HG03439 (cell line): ENCODE results near the gene MLLT1.

ENCODE experiments used
- ATAC-seq: cut with Tn5 transposase; IDR thresholded peaks from one replicate; pipeline ENCODE4 v1.9.1; 2021; ENCODE audit warnings: mild to moderate bottlenecking, moderate library complexity; ENCODE audit not compliant: unreplicated experiment

Gene MLLT1

DNA sequence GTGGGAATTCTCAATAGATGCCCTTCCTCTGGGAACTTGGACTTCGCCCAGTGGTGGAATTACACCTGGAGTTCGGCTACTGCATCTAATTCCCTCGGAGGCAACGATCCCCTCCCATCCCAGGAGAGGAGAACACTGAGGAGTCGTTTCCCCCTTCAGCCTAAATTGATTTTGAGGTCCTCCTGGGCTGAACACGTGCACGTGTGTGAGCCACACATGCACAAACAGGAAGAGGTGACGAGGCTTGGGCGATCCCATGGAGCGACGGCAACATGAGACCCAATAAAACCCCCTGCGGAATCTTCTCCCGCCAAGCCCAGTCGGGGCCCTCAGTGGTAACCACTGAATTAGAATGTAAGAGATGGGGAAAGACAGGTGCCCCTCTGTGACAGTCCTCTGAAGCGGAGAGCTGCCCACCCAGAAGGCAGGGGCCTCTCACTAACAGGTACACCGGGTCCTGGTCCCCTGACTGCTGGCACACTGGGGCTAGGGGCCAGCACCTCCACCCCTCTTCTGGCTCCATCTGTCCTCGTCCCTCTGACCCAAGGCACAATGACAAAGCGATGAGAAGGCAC, 4.5 kb downstream of the MLLT1 start:
- ATAC-seq: no peak

DNA sequence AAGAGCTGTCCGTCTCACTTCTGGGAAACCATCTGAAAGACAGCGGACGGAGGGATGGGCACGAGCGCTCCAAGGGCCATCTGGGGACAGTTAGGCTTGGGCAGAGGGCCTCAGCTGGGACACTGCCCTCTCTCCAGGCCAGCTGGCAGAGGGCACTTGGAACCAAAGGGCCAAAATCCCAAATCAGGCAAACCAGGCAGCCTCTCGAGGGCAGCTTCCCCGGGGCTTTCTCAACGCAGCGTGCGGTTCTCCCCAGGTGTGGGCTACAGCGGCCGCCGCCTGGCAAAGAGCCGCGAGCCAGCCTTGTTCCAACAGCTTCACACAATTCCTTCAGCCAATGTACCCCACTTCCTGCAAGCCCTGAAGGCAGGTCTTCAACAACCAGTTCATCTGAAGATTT, 5.0 kb downstream of the MLLT1 start:
- no peak for ATAC-seq

DNA sequence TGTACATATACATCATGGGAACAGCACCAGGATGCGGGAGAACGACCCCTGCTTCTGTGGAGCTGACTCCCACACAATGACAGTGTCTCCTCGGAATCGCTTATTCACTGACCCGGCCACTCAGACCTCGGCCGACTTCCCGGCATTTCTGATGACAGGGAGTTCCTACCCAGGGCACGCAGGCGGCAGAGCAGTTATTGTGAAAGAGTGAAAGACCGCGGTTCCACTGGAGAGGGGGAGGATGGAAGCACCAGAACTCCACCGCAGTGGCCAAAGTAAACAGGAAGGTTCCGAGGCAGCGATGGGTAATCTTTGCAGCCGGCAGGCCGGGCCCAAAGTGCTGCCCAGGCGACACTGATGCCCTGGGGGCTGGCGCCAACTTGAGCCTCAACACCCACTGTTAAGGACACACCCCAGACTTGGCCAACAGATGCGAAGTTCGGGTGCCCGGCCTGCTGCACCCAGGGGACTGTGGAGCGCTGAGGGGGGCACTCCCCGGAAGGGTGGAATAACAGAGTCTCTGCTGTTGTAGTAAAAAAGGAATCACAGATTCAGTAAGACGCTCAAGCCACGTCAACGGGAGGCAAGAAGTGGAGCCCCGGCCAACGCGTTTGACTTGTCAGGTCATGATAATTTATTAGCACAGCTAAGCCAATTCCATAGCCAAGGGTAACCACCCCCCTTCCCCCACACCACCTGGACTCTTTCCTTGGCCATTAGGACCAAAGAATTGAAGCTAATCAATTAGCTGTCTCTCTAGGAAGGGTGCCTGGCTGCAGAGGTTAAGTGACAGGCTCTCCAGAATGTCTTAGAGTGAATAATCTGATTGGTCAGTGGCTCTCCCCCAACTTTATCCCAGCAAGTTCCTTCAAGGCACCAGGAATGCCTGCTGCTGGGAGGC, 5.8 kb downstream of the MLLT1 start:
- ATAC-seq: no peak

DNA sequence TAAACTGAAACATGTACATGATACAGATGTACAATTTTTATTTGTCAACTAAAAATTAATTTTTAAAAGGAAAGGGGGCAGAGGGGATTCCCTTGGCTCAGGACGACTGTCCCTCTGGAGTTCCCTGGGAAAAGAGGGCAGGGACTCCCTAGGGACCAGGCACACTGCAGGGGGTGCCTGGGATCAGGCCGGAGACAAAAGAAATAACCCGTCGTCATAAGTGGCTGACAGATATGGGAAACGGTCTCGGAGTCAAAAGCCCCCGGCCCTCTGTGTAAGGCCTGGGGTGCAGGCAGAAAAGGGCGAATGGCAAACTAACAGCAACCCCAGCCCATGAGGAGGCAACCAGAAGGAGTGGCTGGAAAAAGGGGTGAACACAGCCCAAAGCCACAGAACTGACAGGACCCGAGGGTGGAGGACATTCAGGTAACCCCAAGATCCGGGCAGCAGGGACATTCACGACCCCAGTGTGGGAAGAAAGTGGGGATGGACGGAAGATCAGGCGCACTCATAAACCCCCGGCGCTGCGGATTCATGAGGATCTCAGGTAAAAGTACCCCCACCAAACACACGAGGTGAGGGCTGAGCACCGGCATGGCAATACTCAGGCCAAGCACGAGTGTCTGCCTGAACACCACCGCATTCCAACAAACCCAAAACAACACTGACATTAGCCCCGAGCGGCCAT, 6.7 kb downstream of the MLLT1 start:
- ATAC-seq: no peak

DNA sequence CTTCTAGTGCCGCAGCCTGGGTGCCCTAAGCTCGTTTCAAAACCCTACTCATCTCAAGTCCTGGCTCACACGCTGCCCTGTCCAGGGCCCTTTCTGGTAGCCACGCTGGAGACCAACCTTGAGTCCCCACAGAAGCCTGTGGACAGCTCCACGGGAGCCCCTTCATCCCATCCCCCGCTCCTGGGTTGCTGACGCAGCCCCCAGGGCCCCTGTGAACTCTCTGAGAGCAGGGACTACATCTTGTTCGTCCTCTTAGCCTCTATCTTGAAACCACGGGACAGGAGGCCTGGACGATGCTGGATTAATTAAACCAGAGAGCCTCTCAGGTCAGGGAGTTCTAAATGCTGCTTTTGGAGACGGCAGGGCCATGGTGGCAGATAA, 7.4 kb downstream of the MLLT1 start:
- no peak for ATAC-seq

DNA sequence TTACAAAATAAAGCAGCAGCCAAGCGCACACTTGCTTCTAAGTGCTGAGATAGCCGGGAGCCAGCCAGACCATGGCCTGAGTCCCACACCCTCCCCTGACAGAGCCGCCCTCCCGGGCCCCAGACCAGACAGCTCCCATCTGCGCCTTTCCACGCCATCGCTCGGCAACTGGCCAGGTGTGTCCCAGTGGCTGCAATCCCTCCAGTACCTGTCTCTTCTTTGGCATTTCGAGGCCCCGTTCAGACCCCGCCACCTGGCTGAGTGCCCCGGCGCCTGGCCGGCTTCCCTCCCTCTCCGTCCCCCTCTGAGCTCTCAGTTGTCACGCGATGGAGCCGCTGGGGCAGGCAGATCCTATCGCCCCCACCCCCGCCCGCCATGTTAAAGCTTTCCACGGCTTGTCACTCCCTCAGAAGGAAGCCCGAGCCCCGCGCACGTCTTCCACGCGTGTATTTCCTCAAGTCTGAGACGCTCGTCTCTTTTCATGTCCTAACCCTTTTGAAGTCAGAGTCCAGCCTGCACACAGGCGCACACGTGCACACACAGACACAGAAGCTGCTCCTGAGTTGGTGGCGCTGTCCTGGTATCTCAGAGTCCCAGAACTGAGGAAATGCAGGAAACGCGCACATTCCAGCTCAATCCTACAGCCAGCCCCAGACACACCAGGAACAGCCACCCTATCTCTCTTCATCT, 7.9 kb downstream of the MLLT1 start:
- no peak for ATAC-seq

DNA sequence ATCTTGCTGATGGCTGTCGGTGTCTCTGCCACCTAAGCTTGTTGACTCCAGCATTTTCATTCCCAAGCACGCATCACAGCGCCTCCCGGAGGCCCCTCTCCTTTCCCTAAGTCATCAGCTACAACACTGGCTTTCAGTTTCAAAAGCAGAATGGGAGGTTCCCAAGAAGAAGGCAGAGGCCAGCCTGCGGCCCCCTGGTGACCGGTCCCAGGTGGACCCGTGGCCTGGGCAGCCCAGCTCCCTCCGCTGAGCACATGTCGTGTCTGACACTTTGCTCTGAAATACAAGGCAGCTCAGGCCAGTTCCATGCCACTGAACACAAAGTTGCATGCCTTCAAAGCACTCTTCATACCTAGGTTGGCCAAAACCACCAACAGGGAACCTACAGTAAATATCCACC, 8.5 kb downstream of the MLLT1 start:
- ATAC-seq: no peak

DNA sequence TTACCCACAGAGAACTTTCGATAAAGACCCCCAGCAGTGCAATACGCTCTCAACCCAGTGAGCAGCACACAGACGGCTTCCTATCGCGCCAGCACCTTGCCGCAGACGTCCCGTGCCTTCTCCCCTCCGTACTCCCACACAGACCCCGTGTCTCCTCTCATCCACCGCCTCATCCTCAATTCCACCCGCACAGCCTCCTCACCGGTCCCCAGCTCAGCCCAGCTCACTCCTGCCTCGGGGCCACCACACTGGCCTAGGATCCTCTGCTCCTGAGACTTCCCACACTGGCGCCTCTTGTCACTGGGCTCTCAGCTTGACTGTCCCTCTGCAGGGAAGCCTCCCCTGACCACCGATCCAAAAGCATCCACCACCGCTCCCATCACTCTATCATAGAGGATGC, 9.0 kb downstream of the MLLT1 start:
- no peak for ATAC-seq

DNA sequence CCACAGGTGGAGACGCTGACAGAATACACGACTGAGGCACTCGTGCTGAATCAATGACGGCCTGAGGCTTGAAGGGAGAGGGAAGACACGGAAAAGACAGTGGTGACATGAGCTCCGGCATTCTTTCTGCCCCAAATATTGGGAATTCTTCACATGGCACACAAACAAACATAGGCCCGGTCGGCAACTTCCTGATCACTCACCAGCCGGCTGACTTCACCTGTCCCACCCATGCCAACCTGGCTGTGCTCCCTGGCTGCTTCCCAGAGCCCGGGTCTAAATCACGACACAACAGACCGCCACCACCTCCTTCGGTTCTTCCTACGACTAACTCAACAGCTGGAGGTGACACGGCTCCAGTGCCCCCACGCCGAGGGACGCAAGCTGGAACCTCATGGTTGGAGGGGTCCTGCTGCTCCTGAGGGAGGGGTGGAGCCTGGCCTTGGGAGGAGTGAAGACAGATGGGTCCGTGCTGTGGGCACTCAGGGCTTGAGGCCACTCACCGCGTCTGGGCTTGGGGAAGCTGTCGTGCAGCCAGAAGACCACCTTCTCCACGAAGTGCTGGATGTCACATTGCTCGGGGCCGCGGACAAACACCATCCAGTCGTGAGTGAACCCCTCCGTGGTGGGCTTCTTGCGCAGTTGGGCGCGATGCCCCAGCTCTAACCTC, 9.6 kb downstream of the MLLT1 start:
- no peak for ATAC-seq

DNA sequence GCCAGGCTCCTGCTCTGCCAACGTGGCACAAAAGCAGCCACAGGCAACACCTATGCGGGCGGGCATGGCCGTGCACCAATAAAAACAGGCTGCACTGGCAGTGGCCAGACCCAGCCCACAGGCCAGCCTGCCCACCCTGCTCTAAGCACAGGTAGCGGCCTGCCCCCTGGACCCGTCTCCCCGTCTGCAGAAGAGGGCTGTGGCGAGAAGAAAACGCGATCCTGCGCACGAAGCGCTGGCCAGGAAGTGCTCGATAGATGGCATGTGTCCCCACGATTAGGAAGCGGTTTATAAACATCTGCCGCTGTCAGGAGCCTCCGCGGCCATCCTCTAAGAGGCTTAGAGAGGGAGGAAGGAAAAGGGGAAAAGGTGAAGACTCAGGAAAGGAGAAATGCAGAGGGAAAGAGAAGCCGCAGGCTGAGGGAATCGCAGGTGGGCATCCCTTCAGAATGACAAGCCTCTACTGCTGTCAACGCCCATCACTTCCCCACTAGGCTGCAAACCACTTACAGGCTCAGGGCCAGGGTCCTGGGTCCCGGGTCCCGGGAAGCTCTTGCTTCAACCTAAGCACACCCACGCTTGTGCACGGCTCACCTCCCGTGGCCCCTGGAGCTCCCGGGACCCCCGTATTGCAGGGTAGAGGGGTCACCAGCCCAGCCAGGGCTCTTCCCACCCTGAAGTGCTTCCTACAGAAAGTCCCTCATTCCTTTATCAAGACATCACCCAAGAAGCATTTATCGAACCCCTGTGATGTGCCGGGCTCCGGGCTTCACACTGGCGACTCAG, 10.5 kb downstream of the MLLT1 start:
- ATAC-seq: no peak

DNA sequence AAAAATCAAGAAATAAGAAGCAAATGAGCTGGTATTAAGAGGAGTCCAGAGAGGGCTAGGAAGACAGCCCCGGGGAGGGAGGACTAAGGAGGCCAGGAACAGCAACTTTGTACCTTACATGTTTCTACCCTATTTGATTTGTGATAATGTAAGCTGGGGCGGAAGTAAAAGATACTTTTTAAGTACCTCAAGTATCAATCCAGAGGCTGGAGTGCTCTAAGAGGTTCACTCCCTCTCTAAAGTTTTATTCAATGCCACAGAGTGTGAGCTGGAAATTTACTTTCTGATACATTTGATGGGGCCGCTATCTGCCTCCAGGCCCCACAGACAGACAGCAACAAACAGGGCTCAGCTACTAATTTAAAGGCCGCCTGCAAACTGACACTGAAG, 11.4 kb downstream of the MLLT1 start:
- no peak for ATAC-seq

DNA sequence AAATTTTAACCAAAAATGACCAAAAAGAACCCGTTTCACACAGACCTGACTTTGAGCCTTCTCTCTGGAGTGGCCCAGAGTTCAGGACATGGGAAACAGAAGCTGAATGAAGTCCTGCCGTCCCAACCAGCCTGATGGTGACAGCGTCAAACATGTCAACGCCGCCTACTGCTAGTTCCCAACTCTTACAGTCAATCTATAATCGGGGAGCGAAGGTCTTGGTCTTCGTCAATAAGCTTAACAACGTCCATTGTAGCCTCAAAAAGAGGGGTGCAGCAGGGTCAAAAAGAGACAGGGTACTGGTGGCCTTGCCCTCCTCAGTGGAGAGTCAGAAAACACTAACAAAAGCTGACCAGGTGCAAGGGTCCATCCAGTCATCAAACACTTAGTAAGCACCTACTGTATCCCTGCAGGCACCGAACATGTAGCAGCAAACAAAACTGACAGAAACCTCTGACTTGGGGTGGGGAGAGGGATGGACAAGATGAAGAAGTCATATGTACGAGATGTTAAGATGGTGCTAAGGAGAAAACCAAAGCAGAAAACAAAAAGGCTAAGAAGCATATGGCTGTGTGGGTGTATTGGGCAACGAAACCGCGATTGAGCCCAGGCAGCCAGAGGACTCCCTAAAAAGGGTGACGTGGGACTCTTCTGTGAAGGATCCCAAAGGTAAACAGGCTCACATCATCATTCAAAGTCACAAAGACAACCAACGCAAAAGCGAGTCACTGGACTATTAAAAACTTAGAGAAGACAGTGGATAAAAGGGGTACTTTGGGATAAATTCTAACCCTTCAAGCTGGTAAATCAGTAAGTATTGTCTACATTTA, 12.0 kb downstream of the MLLT1 start:
- ATAC-seq: no peak

DNA sequence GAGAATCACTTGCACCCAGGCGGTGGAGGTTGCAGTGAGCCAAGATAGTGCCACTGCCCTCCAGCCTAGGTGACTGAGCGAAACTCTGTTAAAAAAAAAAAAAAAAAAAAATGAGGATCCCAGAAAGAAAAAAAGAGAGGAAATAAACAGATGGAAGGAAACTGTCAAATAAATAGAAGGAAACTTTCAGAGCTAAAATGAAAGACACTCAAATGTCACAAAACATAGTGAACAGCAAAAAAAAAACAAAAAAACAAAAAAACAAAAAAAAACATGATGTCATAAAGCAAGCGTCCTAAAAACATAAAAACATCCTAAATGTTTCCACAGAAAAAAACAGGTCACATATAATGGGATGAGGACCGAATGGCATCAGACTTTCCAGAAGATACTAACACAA, 15.0 kb downstream of the MLLT1 start:
- ATAC-seq: no peak

DNA sequence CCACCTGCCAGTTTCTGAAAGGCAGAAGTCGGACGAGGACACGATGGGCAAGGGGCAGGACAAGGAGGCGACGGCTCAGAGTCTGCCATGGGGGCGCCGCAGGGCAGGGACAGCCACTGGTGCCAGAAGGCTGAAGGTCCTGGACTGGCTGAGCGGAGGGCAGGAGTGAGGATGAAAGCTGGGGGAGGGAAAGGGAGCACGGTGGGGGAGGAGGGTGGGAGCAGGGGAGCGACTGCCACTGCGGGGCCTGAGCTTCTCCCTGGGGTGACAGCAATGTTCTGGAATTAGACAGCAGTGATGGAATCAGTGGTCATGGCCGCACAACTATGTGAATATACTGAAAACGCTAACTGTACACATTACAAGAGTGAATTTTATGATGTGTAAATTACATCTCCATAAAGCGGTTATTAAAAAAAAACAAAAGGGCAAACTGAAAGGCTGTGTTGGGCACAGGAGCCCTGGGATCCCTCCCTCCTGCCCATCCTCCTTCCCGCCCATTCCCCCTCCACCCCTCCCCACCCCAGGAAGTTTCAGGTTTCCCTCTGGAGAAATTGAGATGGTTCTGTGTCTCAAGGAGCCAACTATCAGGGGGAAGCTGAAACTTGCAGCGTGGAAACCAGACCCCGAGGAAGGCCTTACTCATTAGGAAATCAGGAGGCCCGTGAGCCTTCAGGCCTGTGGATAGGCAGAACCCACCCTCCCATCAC, 15.9 kb downstream of the MLLT1 start:
- ATAC-seq: no peak

DNA sequence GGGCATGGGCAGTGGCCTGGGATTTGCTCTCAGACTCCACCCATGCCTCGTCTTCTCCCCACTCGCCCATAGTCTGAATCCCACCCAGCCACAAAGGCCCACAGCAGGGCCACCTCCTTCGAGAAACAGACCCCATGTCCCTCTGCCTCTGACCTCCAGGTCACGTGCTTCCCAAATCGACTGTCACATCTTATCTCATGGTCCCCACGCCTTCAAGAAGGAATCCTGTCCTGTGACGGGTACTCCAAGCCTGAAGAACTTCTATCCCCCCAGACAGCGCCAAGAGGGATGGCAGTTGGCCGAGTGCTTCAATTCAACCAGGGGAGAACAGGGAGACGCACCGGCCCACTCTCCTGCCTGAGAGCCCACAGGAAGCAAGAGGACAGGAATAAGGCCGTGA, 16.5 kb downstream of the MLLT1 start:
- ATAC-seq: no peak

DNA sequence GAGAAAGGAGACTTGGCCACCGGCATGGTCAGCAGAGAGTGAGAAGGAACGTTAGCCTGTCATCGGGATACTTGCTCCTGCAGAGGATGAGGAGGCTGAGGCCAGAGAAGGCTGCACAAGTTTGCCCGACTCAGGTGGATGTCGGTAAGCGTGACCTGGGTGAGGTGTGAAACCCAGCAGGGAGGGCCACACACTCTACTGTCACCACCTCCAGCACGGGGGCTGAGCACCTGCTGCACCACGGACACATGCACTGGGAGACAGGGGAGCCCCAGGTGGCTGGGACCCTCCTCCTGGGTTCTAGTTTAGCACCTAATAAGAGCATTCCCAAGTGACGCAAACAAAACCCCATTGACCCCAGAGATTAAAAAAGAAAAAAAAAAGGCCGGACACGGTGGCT, 17.3 kb downstream of the MLLT1 start:
- no peak for ATAC-seq

DNA sequence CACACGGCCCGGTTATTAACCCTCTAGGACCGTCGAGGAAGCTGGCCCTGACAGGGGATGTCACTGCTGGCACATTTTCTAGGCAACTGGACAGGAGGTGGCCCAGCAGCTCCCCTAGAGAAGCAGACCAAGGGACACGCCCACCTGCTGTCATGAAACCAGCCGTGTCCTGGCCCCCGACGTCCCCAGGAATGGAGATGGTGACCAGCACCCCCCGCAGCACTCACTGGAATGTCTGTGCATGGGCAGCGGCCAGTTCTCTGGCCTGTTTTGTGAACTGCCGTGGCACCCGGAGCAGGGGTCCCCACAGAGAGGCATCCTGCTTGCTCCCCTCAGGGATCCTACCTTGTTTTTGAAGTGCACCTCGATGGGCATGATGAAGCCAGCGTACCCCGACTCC, 17.9 kb downstream of the MLLT1 start:
- ATAC-seq: no peak

DNA sequence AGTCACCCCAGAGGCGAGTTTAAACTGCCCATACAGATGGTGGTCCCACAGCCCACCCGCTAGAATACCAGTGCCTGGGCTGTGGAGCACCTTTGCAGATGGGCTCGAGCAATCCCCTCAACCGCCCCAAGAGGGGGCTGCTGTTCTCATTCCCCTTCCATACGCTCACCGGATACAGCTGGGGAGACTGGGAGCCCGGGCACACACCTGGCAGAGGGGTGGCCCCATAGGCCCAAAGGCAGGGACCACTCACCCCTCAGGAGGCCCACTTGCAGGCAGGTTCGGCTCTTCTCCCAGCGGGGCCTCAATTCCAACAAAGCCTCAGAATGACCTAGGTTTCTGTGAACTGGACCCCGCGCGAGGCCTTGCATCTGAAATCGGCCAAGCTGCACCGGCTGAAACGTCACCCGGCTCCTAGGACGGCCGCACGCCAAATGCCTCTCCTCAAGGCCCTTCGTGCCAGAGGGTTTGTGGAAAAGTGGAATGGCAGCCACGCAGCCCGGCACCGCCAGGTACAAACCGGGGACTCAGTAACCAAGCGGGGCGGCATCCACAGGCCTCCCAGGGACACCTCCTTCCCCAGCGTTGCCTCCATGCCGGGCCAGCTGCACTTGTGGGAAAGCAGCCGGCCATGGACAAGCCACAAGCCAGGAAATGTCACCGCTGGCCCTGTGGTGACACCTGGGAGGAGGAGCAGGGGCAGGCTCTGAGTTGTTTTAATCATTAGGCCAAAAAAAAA, 18.7 kb downstream of the MLLT1 start:
- ATAC-seq: no peak
